ENCODE results near the gene HHAT. TPM values are rescaled to one million over a fixed set of nuclear protein-coding genes. Genes with fewer than 3 reads are reported as not detected.

HHAT gene
- total RNA-seq, 1 experiment from 2014 or later, result 3.0 TPM

- CTCF ChIA-PET, result interaction anchor here (0.6 kb wide), 1 partner anchor 360 kb away, joined by 3 read pairs; no protein-coding TSS in a partner anchor
- Histone ChIP-seq H3K27me3 (replicated peaks; ENCODE audit: insufficient read depth, low read depth, low read length, poor library complexity) (no peaks in the 10 kb centered on the region), H3K9me3 (ENCODE audit: low read depth, low read length, poor library complexity, severe bottlenecking) (no peaks in the 10 kb centered on the region), H3K36me3 (ENCODE audit: insufficient read depth, low read length, poor library complexity, severe bottlenecking) (no peaks in the 10 kb centered on the region), H3K4me3 (ENCODE audit: low read depth, low read length, poor library complexity, severe bottlenecking) (no peak overlapping the region), H3K4me1 (ENCODE audit: insufficient read depth, low read length, poor library complexity, severe bottlenecking) (no peaks in the 10 kb centered on the region), H3K27ac (ENCODE audit: low read depth, low read length, poor library complexity, severe bottlenecking) (no peak overlapping the region)
- TF ChIP-seq EZH2 (IDR thresholded peaks at IDR 0.05; ENCODE audit: borderline replicate concordance, low read depth, low read length, poor library complexity, severe bottlenecking), result no peak
- TF ChIP-seq CTCF (conservative IDR thresholded peaks at IDR 0.05; ENCODE audit: low read depth, low read length), result no peak
- POLR2A ChIA-PET (ENCODE audit: low non-redundant PET), result no interaction called here
- no TSS peak for BruUV-seq (replicated peaks)
- no peak for DNase-seq (ENCODE audit: low spot score)
- intact Hi-C loops (cut with micrococcal nuclease; ENCODE audit: unreplicated experiment), result no loop called here
Measured at GRCh38 chr1:210456731-210457255, 128.1 kb downstream of the HHAT start.

- intact Hi-C loops (cut with micrococcal nuclease; ENCODE audit: unreplicated experiment), result no loop called here
- H3K27me3 ChIP-seq (replicated peaks; ENCODE audit: insufficient read depth, low read depth, low read length, poor library complexity), result no peaks in the 10 kb centered on the region
- no peaks in the 10 kb centered on the region for H3K9me3 ChIP-seq (ENCODE audit: low read depth, low read length, poor library complexity, severe bottlenecking)
- ChIA-PET CTCF (no interaction called here), POLR2A (ENCODE audit: low non-redundant PET) (no interaction called here)
- BruUV-seq (replicated peaks), result no TSS peak
- no peaks in the 10 kb centered on the region for H3K36me3 ChIP-seq (ENCODE audit: insufficient read depth, low read length, poor library complexity, severe bottlenecking)
- H3K4me1 ChIP-seq (ENCODE audit: insufficient read depth, low read length, poor library complexity, severe bottlenecking), result no peaks in the 10 kb centered on the region
- no peak overlapping the region for H3K27ac ChIP-seq (ENCODE audit: low read depth, low read length, poor library complexity, severe bottlenecking)
- no peak overlapping the region for H3K4me3 ChIP-seq (ENCODE audit: low read depth, low read length, poor library complexity, severe bottlenecking)
- no peak for DNase-seq (ENCODE audit: low spot score)
- TF ChIP-seq EZH2 (IDR thresholded peaks at IDR 0.05; ENCODE audit: borderline replicate concordance, low read depth, low read length, poor library complexity, severe bottlenecking) (no peak), CTCF (conservative IDR thresholded peaks at IDR 0.05; ENCODE audit: low read depth, low read length) (no peak)
Measured at GRCh38 chr1:210457568-210457967, 128.9 kb downstream of the HHAT start.

- Histone ChIP-seq H3K4me3 (ENCODE audit: low read depth, low read length, poor library complexity, severe bottlenecking) (no peak overlapping the region), H3K4me1 (ENCODE audit: insufficient read depth, low read length, poor library complexity, severe bottlenecking) (no peaks in the 10 kb centered on the region), H3K27ac (ENCODE audit: low read depth, low read length, poor library complexity, severe bottlenecking) (no peak overlapping the region), H3K9me3 (ENCODE audit: low read depth, low read length, poor library complexity, severe bottlenecking) (no peaks in the 10 kb centered on the region), H3K36me3 (ENCODE audit: insufficient read depth, low read length, poor library complexity, severe bottlenecking) (no peaks in the 10 kb centered on the region), H3K27me3 (replicated peaks; ENCODE audit: insufficient read depth, low read depth, low read length, poor library complexity) (no peaks in the 10 kb centered on the region)
- intact Hi-C loops (cut with micrococcal nuclease; ENCODE audit: unreplicated experiment), result no loop called here
- no peak for DNase-seq (ENCODE audit: low spot score)
- TF ChIP-seq CTCF (conservative IDR thresholded peaks at IDR 0.05; ENCODE audit: low read depth, low read length) (no peak), EZH2 (IDR thresholded peaks at IDR 0.05; ENCODE audit: borderline replicate concordance, low read depth, low read length, poor library complexity, severe bottlenecking) (no peak)
- CTCF ChIA-PET, result no interaction called here
- no TSS peak for BruUV-seq (replicated peaks)
- POLR2A ChIA-PET (ENCODE audit: low non-redundant PET), result no interaction called here
Measured at GRCh38 chr1:210464519-210465039, 135.9 kb downstream of the HHAT start.
